Smooth muscle cell (in vitro differentiated cells): ENCODE data around the gene MBOAT2. TPM values are rescaled to one million over a fixed set of nuclear protein-coding genes. Genes with fewer than 3 reads are reported as not detected.

Experiments used
- DNase-seq: peaks from one replicate; lab custom pipeline; 2025; ENCODE audit not compliant: unreplicated experiment; lab: John Stamatoyannopoulos, UW
- H2AFZ ChIP-seq: fragments of 200-600 bp; sonication (generic); 2 replicates; pipeline ENCODE4 v1.6.0; 2016; ENCODE audit warnings: antibody characterized with exemption, low read depth, mild to moderate bottlenecking
- H3F3A ChIP-seq: fragments of 200-600 bp; sonication (generic); 2 replicates; pipeline ENCODE4 v1.6.0; 2017; ENCODE audit warnings: antibody characterized with exemption, low read depth
- H3K27ac ChIP-seq: fragments of 200-600 bp; sonication (generic); 2 replicates; pipeline ENCODE4 v1.5.1; 2016; ENCODE audit warnings: low read depth, mild to moderate bottlenecking
- H3K27me3 ChIP-seq: fragments of 200-600 bp; sonication (generic); 2 replicates; pipeline ENCODE4 v1.6.1; 2016; ENCODE audit warnings: low read depth, mild to moderate bottlenecking
- H3K36me3 ChIP-seq: fragments of 200-600 bp; sonication (generic); 2 replicates; pipeline ENCODE4 v1.5.1; 2016; ENCODE audit warnings: low read depth
- H3K4me1 ChIP-seq: fragments of 200-600 bp; sonication (generic); 2 replicates; pipeline ENCODE4 v1.5.1; 2016; ENCODE audit warnings: low read depth
- H3K4me2 ChIP-seq: fragments of 200-600 bp; sonication (generic); 2 replicates; pipeline ENCODE4 v1.6.0; 2016; ENCODE audit warnings: mild to moderate bottlenecking
- H3K4me3 ChIP-seq: fragments of 200-600 bp; sonication (generic); 2 replicates; pipeline ENCODE4 v1.5.1; 2016; ENCODE audit warnings: mild to moderate bottlenecking
- H3K79me2 ChIP-seq: fragments of 200-600 bp; sonication (generic); 2 replicates; pipeline ENCODE4 v1.6.0; 2016; ENCODE audit warnings: low read depth, mild to moderate bottlenecking
- H3K9ac ChIP-seq: fragments of 200-600 bp; sonication (generic); 2 replicates; pipeline ENCODE4 v1.6.0; 2016; ENCODE audit warnings: low read depth
- H3K9me3 ChIP-seq: fragments of 200-600 bp; sonication (generic); replicated peaks from 2 replicates; pipeline ENCODE4 v1.5.1; 2016; ENCODE audit warnings: low read depth
- H4K20me1 ChIP-seq: fragments of 200-600 bp; sonication (generic); 2 replicates; pipeline ENCODE4 v1.6.0; 2016; ENCODE audit warnings: low read depth
- WGBS: methylation state at CpG from one replicate; pipeline ENCODE4 v1.1.7; 2016; ENCODE audit warnings: low lambda C conversion rate; 5-methylcytosine and 5-hydroxymethylcytosine counted together
- polyA plus RNA-seq: library from polyadenylated mRNA; unstranded; fragments of >200 nt; fragmentation: Nextera tagmentation; extraction: Ambion mirVana; gene quantifications from 2 replicates; pipeline ENCODE4 v1.2.1, GENCODE V29; 2016
- total RNA-seq: library from RNA; depleted of rRNA; stranded (reverse); fragments of >200 nt; gene quantifications from 2 replicates; pipeline ENCODE4 v1.2.3, GENCODE V29; 2014
- TF ChIP-seq, protein P1 (sequence below): fragments of 200-600 bp; sonication (generic); IDR thresholded peaks from 2 replicates; pipeline ENCODE4 v1.5.1; 2017; ENCODE audit warnings: borderline replicate concordance, mild to moderate bottlenecking, antibody characterized with exemption; ENCODE audit not compliant: insufficient read depth, poor library complexity, severe bottlenecking

MBOAT2 gene
- total and polyA plus RNA-seq, 2 experiments from 2014 or later, result 24.1 to 32.6 TPM

DNA sequence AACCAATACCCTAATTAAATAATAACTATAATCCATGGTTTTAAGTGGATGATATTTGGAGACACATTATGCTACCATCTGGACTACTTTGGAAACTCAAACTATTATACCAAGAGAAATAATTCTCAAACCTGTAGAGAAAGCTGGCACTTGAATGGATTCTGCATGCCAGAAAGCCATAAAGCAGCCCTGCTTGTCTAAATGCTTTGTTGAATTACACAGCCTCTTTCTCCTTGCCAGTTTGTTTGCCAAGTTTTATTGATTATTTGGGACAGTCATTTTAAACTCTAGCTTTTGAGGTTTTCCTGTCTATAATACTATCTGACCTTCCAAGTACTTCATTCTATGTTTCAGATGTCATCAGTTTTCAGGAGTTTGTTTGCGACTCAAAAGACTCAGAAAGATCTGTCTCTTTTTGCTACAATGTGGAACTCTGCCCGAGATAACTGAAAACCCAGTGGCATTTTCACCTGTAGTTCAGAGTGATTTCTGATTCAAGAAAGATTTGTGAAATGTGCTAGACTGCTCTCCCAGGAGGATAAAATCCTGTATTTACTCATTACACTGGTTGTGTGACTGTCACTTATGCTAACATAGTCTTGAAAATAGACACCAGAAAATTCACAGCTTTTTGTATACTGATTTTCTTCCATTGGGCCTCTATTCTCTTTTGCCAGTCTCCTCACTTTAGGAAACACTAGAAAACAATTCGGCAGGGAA is 29.2 kb upstream of the MBOAT2 start:
- 83% methylated on average over 3 of the region's 3 CpGs for WGBS
- no peaks in the 10 kb centered on the region for H3K36me3 ChIP-seq

DNA sequence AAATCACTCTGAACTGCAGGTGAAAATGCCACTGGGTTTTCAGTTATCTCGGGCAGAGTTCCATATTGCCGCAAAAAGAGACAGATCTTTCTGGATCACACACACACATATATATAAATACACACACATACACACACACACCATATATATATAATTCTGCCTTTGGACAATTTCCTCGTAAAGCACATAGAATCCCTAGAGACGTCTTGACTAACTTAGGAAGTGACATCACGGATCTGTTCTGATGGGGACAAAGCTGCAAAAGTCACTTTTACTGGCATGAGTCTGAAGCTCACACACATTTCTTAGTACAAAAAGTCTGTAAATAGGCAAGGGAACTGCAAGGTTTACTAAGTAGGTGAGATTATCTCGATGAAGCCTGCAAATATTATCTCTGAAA is 28.6 kb upstream of the MBOAT2 start:
- no peak overlapping the region for H3K4me2 ChIP-seq
- no peak overlapping the region for H3K27ac ChIP-seq
- H2AFZ ChIP-seq, result no peak overlapping the region
- H3K27me3 ChIP-seq, result no peaks in the 10 kb centered on the region
- no peaks in the 10 kb centered on the region for H3K36me3 ChIP-seq
- no peaks in the 10 kb centered on the region for H4K20me1 ChIP-seq
- H3K79me2 ChIP-seq, result no peaks in the 10 kb centered on the region
- H3K4me3 ChIP-seq, result no peak overlapping the region
- H3F3A ChIP-seq, result no peaks in the 10 kb centered on the region
- H3K9me3 ChIP-seq, result no peaks in the 10 kb centered on the region
- TF ChIP-seq, protein P1, sequence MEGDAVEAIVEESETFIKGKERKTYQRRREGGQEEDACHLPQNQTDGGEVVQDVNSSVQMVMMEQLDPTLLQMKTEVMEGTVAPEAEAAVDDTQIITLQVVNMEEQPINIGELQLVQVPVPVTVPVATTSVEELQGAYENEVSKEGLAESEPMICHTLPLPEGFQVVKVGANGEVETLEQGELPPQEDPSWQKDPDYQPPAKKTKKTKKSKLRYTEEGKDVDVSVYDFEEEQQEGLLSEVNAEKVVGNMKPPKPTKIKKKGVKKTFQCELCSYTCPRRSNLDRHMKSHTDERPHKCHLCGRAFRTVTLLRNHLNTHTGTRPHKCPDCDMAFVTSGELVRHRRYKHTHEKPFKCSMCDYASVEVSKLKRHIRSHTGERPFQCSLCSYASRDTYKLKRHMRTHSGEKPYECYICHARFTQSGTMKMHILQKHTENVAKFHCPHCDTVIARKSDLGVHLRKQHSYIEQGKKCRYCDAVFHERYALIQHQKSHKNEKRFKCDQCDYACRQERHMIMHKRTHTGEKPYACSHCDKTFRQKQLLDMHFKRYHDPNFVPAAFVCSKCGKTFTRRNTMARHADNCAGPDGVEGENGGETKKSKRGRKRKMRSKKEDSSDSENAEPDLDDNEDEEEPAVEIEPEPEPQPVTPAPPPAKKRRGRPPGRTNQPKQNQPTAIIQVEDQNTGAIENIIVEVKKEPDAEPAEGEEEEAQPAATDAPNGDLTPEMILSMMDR, result no peak
- 83% methylated on average over 6 of the region's 6 CpGs for WGBS
- DNase-seq, result no peak
- no peak overlapping the region for H3K9ac ChIP-seq
- H3K4me1 ChIP-seq, result peaks cover 4% of the 10 kb centered on the region

More for the DNA sequence above, 29.2 kb upstream of the MBOAT2 start:
- Histone ChIP-seq H3K27ac (no peak overlapping the region), H4K20me1 (no peaks in the 10 kb centered on the region), H2AFZ (peak overlapping the region; percentile 11), H3K9ac (no peak overlapping the region), H3K9me3 (no peaks in the 10 kb centered on the region), H3K27me3 (no peaks in the 10 kb centered on the region), H3K4me3 (no peak overlapping the region), H3K4me1 (peaks cover 4% of the 10 kb centered on the region), H3K79me2 (no peaks in the 10 kb centered on the region), H3F3A (no peaks in the 10 kb centered on the region), H3K4me2 (no peak overlapping the region)
- TF ChIP-seq, protein P1, result no peak
- DNase-seq, result no peak

DNA sequence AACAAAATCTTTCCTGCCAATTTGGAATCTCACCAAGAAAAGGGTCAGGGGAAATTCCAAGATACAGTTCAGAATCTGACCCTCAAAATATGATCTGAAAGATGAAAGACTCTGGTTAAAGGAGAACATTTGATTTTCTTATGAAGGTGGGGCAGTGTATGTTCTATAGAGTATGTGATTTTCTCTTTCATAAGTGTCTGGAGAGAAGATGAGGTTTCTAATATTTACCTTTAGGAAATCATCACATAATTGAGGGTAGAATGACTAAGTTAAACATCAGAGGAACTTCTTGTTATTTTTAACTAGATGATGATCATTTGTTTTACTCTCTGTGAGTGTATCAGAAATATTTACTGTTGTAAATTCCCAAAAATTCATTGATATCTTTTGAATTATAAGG is 27.8 kb upstream of the MBOAT2 start:
- Histone ChIP-seq H3K9ac (no peak overlapping the region), H3K27ac (no peak overlapping the region), H2AFZ (no peak overlapping the region), H3K27me3 (no peaks in the 10 kb centered on the region), H3K9me3 (no peaks in the 10 kb centered on the region), H4K20me1 (no peaks in the 10 kb centered on the region), H3K4me2 (no peak overlapping the region), H3K36me3 (no peaks in the 10 kb centered on the region), H3K4me1 (peaks cover 4% of the 10 kb centered on the region), H3K4me3 (no peak overlapping the region), H3F3A (no peaks in the 10 kb centered on the region), H3K79me2 (no peaks in the 10 kb centered on the region)
- no peak for DNase-seq
- TF ChIP-seq, protein P1, result no peak

DNA sequence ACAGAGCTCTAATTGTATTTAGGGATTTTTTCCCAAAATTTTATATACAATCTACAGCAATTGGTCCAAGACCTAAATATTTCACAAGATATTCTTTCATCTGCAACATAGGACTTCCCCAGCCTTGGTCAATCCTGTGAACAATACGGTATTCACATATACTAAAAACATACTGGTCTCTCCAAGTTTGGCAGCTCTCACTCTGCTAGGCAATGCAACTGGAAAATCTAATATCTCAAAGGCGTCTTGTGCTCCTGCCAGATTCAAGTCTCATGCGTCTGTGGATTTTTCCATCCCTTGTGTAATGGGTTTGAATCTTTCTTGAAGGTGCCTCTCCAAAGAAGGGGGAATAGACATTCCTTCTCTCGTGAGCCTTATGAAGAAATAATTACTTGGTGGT is 27.4 kb upstream of the MBOAT2 start:
- no peaks in the 10 kb centered on the region for H3K27me3 ChIP-seq
- H3K9ac ChIP-seq, result no peak overlapping the region
- H4K20me1 ChIP-seq, result no peaks in the 10 kb centered on the region
- H3K36me3 ChIP-seq, result no peaks in the 10 kb centered on the region
- H3K27ac ChIP-seq, result no peak overlapping the region
- no peaks in the 10 kb centered on the region for H3F3A ChIP-seq
- no peaks in the 10 kb centered on the region for H3K9me3 ChIP-seq
- peaks cover 4% of the 10 kb centered on the region for H3K4me1 ChIP-seq
- H3K4me2 ChIP-seq, result no peak overlapping the region
- H3K79me2 ChIP-seq, result no peaks in the 10 kb centered on the region
- no peak overlapping the region for H3K4me3 ChIP-seq
- 87% methylated on average over 4 of the region's 4 CpGs for WGBS
- DNase-seq, result no peak
- H2AFZ ChIP-seq, result no peak overlapping the region
- TF ChIP-seq, protein P1, result no peak
